ENCODE measurements around the gene RAPGEF5.

Gene RAPGEF5

DNA sequence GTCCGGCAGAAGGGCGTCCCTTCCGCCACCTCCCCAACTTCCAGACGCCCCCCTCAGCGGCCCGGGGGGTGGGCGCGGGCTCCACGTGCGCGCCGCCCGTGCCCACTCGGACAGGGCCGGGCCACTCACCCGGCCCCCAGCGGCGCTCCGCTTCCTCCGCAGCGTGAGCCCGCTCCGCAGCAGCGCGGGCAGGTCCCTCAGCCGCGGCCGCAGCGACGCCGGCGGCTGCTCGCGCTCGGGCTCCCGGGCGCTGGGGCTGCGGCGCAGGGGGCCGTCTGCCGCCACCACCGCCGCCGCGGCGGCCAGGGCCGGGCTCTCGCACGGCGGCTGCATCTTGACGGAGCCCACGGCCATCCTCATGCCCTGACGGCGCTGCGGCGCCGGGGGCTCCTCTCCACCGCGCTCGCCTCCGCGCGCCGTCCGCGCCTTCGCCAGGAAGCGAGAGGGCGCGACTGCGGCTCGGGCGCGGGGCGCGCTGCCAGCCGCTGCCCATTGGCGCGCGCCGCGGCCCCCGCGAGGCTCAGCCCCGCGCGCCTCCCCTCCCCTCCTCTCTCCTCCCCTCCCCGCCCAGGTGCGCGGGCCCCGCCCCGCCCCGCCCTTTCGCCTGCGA lies at the start of gene RAPGEF5:
Gene RAPGEF5 (minus strand): TSS at position 454 of the 610 bp plus-strand sequence. CDS start 94 bp downstream, at position 360.
- peak; percentile 50 for DNase-seq

GRCh38 chr7:22406715-22407114 lies 49.8 kb upstream of the RAPGEF5 start:
- no peak for DNase-seq

DNA sequence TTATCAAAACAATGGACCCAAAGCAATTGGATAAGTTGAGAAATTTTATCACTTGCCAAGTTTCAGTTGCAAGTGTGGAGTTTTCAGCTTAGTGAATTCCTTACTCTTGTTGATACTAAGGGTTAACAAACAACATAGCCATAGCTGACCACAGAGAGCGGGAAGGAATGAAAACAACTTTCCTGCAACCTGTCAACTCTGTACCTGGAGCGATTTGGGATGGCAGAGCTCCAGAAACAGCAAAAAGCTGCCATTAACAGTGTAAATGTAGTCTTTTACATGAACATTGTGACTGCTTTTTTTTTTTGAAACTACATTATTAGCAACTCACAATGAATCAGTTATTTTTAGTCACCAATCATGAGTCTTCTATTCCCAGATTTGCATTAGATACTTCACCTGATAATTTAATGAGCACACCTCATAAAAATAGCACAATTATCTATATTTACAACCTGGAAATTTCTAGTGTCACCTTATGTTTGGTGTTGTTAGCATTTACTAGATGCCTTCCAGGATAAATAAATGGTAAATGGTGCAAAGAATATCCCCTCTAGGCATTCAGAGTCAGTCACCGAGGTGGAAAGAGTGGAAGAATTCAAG lies 47.6 kb upstream of the RAPGEF5 start:
- no peak for DNase-seq

GRCh38 chr7:22403344-22403743 lies 46.4 kb upstream of the RAPGEF5 start:
- DNase-seq: no peak

DNA sequence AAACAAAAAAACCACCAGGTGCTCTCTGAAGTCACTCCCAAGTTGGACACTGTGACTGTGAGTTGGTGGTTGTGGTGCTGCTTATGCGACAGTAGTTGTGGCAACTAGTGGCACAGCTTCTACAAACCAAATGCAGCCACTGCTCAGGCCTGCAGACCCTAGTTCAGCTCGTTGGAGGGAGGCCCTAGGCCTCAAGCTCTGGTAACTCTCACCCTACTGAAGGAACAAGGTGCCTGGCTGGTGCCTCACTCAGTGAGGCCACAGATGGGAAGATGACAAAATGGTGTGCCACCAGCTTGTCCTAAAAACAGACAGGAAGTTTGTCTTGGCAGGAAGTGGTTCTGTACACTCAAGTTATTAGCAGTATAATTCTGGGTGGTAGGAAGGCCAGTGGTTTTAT lies 45.3 kb upstream of the RAPGEF5 start:
- DNase-seq: no peak

DNA sequence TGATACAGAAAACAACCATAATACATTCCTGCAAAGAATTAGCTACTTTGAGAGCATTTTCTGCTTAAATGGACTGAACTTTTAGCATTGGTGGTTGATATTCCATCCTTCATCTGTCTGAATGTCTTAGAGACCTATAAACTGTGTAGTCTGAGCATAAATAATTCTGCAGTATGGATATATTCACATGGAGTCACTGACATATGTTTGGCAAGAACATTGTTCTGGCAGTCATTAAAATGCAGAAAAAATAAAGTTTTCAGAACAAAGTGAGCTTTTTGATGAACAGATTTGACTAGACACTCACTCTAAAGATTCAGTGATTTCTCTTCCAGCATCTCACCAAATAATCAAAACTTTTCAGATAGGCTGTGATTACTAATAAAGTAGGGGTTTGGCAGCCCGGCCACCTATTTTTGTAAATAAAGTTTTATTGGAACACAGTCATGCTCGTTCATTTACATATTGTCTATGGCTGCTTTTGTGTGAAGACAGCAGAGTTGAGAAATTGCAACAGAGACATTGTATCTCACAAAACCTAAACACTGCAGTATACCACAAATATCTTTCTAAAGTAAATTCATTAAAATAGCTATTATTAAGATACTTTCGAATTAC lies 44.1 kb upstream of the RAPGEF5 start:
- DNase-seq: no peak

DNA sequence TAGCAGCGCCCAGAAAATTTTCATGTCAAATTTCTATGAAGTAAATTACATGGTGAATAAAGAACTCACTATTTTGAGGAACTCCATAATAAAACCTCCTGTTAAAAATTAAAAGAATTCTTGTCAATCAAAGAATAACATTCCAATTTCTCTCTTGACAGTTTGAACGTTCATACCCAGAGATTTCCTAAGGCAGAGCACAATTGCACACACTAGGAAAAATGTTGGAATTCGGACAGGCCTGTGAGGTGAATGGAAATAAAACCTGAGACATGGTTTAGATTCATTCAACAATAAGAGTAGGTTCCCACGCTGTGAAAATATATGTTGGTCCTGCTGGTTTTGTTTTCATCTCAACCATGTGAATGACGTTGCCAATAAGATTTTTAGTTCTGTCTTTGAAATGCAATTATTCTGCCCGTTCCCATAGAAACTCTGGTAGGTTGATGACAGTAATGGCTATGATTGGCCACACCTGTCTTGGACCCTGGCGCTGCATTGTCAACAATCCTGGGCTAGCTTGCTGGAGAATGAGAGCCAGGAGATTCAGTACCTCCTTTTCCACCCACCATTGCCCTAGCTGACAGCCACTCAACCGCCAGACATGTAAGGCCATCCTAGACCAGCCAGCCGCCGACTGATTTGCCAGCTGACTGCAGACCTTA lies 43.3 kb upstream of the RAPGEF5 start:
- no peak for DNase-seq

- no peak for DNase-seq
Measured at GRCh38 chr7:22399546-22399945, 42.6 kb upstream of the RAPGEF5 start.

- DNase-seq: no peak
Measured at GRCh38 chr7:22399091-22399490, 42.1 kb upstream of the RAPGEF5 start.

- DNase-seq: no peak
Measured at GRCh38 chr7:22397981-22398380, 41.0 kb upstream of the RAPGEF5 start.

GRCh38 chr7:22395222-22395621 lies 38.3 kb upstream of the RAPGEF5 start:
- DNase-seq: no peak

DNA sequence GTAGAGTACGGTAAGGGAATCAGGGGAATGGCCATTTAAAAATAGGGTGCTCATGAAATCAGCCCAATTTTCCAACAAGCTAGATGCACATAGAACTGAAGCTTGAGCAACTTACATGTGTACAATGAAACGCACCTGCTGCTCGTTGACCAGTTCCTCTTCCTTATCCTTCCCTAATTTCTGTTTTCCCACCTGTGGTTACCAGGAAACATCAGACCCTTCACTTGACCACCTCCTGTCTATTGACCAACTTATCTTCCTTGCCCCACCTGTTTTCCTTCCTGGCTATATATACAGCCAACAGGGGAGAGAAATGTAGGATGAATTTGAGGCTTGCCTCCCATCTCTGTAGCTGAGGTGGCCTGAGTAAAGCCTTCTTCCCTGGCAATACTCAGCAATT lies 37.8 kb upstream of the RAPGEF5 start:
- no peak for DNase-seq

GRCh38 chr7:22393913-22394729 lies 37.2 kb upstream of the RAPGEF5 start:
- DNase-seq: no peak

DNA sequence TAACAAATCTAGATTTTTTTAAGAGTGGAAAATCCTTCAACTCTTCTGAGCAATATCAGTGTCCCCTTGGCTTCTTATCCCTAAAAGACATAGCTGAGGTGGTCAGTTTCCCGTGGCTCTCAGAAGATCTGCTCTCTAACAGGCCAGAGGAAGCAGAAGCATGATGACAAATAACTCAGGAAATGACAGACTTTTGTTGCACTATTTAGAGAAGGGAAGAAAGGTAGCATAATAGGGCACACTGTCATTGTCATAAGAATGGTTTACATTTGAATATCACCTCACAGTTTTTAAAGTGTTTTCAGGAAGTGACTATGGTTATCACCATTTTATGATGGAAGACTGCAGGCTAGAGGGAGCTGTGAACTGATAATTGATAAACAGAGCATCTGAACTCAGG lies 33.6 kb upstream of the RAPGEF5 start:
- no peak for DNase-seq

- DNase-seq: no peak
Measured at GRCh38 chr7:22389892-22390291, 32.9 kb upstream of the RAPGEF5 start.

- DNase-seq: no peak
Measured at GRCh38 chr7:22387583-22387982, 30.6 kb upstream of the RAPGEF5 start.

DNA sequence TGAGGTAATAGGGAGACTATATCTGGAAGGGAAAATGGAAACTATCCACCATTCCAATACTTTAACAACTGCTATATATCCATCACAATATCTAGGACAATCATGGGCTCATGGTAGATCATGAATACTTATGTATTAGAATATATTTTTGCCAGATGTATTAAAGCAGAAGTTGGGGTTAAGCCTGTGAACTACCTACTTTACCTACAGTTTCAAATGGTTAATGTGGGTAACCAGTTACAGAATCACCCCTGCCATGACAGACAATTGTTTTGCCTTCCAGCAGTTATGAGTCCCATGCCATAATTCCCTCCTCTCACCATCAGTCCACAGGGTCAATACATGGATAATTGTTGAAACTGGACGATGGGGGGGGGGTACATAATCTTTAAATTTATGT lies 29.9 kb upstream of the RAPGEF5 start:
- DNase-seq: no peak

DNA sequence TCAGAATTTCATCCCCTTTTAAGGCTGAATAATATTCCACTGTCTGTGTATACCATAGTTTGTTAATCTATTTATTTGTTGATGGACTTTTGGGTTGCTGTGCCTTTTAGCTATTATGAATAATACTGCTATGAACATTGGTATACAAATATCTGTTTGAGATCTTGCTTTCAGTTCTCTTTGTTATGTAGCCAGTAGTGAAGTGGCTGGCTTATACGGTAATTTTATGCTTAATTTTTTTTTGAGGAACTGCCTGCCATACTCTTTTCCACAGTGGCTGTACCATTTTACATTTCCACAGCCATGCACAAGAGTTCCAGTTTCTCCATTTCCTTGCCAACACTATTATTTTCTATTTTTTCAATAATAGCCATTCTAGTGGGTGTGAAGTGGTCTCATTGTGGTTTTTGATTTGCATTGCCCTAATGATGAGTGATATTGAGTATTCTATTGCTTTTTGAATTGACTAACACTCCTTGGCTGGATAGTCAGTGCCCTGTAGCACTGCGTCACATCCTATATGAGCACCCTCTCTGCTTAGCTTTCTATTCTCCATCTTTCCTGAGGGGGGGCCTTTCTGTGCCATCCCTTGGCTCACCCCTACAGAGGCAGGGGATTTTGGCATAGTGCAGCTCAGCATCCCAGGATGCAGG lies 29.4 kb upstream of the RAPGEF5 start:
- DNase-seq: no peak

GRCh38 chr7:22385326-22385725 lies 28.4 kb upstream of the RAPGEF5 start:
- no peak for DNase-seq

- no peak for DNase-seq
Measured at GRCh38 chr7:22380333-22380732, 23.4 kb upstream of the RAPGEF5 start.

DNA sequence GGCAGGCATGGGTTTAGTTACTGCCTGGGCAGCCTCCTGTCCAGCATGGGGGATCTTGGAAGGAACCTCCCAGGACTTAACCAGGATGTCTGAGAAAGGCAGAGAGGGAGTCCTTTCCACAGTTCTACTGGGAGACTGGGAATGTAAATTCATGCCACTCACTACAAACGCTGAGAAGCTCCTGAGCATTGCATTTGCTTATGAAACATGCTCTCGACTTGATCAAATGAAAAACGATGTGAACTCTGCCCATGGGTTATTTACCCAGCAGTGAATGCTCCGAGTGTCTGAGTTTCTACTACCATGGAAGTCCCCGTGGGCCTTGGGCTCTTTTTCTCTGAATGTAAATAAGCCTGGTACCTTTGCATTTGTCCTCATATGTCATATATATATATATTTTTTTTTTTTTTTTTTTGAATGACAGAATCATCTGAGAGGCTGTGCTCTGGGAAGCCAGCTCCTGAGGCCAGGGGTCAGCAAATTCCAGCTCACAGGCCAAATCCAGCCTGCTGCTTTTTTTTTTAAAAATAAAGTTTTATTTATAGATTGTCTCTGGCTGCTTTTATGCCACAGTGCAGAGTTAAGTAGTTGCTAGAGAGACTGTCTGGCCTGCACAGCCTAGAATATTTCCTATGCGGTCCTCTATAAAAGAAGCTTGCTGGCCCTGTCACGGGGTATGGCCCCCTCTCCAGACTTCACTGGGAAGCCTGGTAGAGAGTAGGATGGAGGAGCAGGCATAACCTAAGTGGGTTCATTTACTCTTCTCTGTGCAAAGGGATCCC lies 21.4 kb upstream of the RAPGEF5 start:
- no peak for DNase-seq

- no peak for DNase-seq
Measured at GRCh38 chr7:22377703-22378102, 20.7 kb upstream of the RAPGEF5 start.

Data from NCI-H2171 (cell line).